A673 (cell line): ENCODE results near the gene TREML4. TPM values are rescaled to one million over a fixed set of nuclear protein-coding genes. Genes with fewer than 3 reads are reported as not detected.

Experiments used
- BruUV-seq: library from RNA; stranded (reverse); fragments of 400-500 nt; replicated peaks from 2 replicates; lab custom pipeline; 2021; lab: Mats Ljungman, UMichigan
- CTCF ChIA-PET: fragments of 300-600 bp; sonication (Branson Sonifier 250); formaldehyde crosslinking; loops from one replicate; lab custom pipeline; 2022; ENCODE audit warnings: antibody characterized with exemption; lab: Charles Lee
- POLR2A ChIA-PET: fragments of 300-600 bp; sonication (Branson Sonifier 250); formaldehyde crosslinking; loops from one replicate; lab custom pipeline; 2022; ENCODE audit warnings: antibody characterized with exemption; ENCODE audit not compliant: low non-redundant PET; lab: Charles Lee
- DNase-seq: peaks from one replicate; pipeline ENCODE4 v3.0.0-alpha.2; 2015; ENCODE audit warnings: low spot score
- H3K27ac ChIP-seq: fragments of 200-600 bp; sonication (generic); 2 replicates; pipeline ENCODE4 v1.5.1; 2016; ENCODE audit warnings: mixed run types, low read depth, mild to moderate bottlenecking, mixed read lengths, antibody characterized with exemption, low read length; ENCODE audit not compliant: poor library complexity, severe bottlenecking
- H3K27me3 ChIP-seq: fragments of 200-600 bp; sonication (generic); replicated peaks from 2 replicates; pipeline ENCODE4 v1.6.1; 2017; ENCODE audit warnings: mixed run types, low read depth, mild to moderate bottlenecking, mixed read lengths, antibody characterized with exemption, low read length; ENCODE audit not compliant: insufficient read depth, poor library complexity
- H3K36me3 ChIP-seq: fragments of 200-600 bp; sonication (generic); 2 replicates; pipeline ENCODE4 v1.6.1; 2016; ENCODE audit warnings: mixed run types, mild to moderate bottlenecking, mixed read lengths, antibody characterized with exemption, low read length; ENCODE audit not compliant: insufficient read depth, poor library complexity, severe bottlenecking
- H3K4me1 ChIP-seq: fragments of 200-600 bp; sonication (generic); 2 replicates; pipeline ENCODE4 v1.6.1; 2017; ENCODE audit warnings: mixed run types, mild to moderate bottlenecking, mixed read lengths, antibody characterized with exemption, low read length; ENCODE audit not compliant: insufficient read depth, poor library complexity, severe bottlenecking
- H3K4me3 ChIP-seq: fragments of 200-600 bp; sonication (generic); 2 replicates; pipeline ENCODE4 v1.5.1; 2016; ENCODE audit warnings: low read depth, mixed run types, mild to moderate bottlenecking, mixed read lengths, low read length; ENCODE audit not compliant: poor library complexity, severe bottlenecking
- H3K9me3 ChIP-seq: fragments of 200-600 bp; sonication (generic); 2 replicates; pipeline ENCODE4 v1.6.1; 2016; ENCODE audit warnings: mixed run types, low read depth, mild to moderate bottlenecking, mixed read lengths, antibody characterized with exemption, low read length; ENCODE audit not compliant: poor library complexity, severe bottlenecking
- CTCF ChIP-seq: fragments of 300-800, 200-600 bp; sonication (generic); conservative IDR thresholded peaks from 2 replicates; pipeline ENCODE4 v1.5.1; 2017; ENCODE audit warnings: low read depth, mild to moderate bottlenecking, antibody characterized with exemption, low read length, moderate library complexity, mixed read lengths
- EZH2 ChIP-seq: fragments of 200-600 bp; sonication (generic); IDR thresholded peaks from 2 replicates; pipeline ENCODE4 v1.6.1; 2017; ENCODE audit warnings: borderline replicate concordance, low read depth, mild to moderate bottlenecking, mixed read lengths, antibody characterized with exemption, low read length; ENCODE audit not compliant: poor library complexity, severe bottlenecking
- intact Hi-C: fragments of 100-400 bp; cut with micrococcal nuclease; formaldehyde crosslinking; loops from one replicate; pipeline ENCODE4 v1.10.0; 2022; ENCODE audit not compliant: unreplicated experiment
- total RNA-seq: library from RNA; stranded (reverse); gene quantifications from 2 replicates; pipeline ENCODE4 v1.2.3, GENCODE V29; 2021

The TREML4 gene
- total RNA-seq, 1 experiment from 2014 or later = not detected

- ChIA-PET CTCF (interaction anchor here (0.5 kb wide), 1 partner anchor 20 kb away, joined by 5 read pairs; no protein-coding TSS in a partner anchor), POLR2A (interaction anchor here (0.8 kb wide), 1 partner anchor 1900 kb away, joined by 4 read pairs; no protein-coding TSS in a partner anchor)
- DNase-seq = no peak
- Histone ChIP-seq H3K4me1 (peaks cover 44% of the 10 kb centered on the region), H3K36me3 (no peaks in the 10 kb centered on the region), H3K27ac (peak overlapping the region; percentile 90), H3K9me3 (peaks cover 18% of the 10 kb centered on the region), H3K4me3 (peak overlapping the region; percentile 7), H3K27me3 (no peaks in the 10 kb centered on the region)
- no TSS peak for BruUV-seq
- TF ChIP-seq EZH2 = no peak
- no peak for TF ChIP-seq CTCF
- intact Hi-C loops = no loop called here
These were observed 30.0 kb downstream of the TREML4 start for GRCh38 chr6:41258196-41258493.

GRCh38 chr6:41262401-41262800 lies 34.3 kb downstream of the TREML4 start:
- no peaks in the 10 kb centered on the region for H3K27me3 ChIP-seq
- POLR2A ChIA-PET = no interaction called here
- H3K4me1 ChIP-seq = peaks cover 21% of the 10 kb centered on the region
- H3K36me3 ChIP-seq = no peaks in the 10 kb centered on the region
- no TSS peak for BruUV-seq
- TF ChIP-seq EZH2 (no peak), CTCF (no peak)
- intact Hi-C loops = no loop called here
- H3K9me3 ChIP-seq = peaks cover 27% of the 10 kb centered on the region
- H3K27ac ChIP-seq = no peak overlapping the region
- CTCF ChIA-PET = no interaction called here
- DNase-seq = no peak
- no peak overlapping the region for H3K4me3 ChIP-seq

GRCh38 chr6:41263267-41263666 lies 35.1 kb downstream of the TREML4 start:
- H3K27me3 ChIP-seq = no peaks in the 10 kb centered on the region
- CTCF ChIA-PET = no interaction called here
- no TSS peak for BruUV-seq

More at GRCh38 chr6:41263267-41263666, 35.1 kb downstream of the TREML4 start:
- H3K9me3 ChIP-seq = peaks cover 27% of the 10 kb centered on the region
- no peak overlapping the region for H3K4me3 ChIP-seq
- H3K36me3 ChIP-seq = no peaks in the 10 kb centered on the region
- POLR2A ChIA-PET = no interaction called here
- intact Hi-C loops = no loop called here
- H3K4me1 ChIP-seq = peaks cover 20% of the 10 kb centered on the region
- no peak for DNase-seq
- TF ChIP-seq CTCF (no peak), EZH2 (no peak)
- H3K27ac ChIP-seq = no peak overlapping the region
